Measurements from ENCODE around the gene RABEPK. TPM values are rescaled to one million over a fixed set of nuclear protein-coding genes. Genes with fewer than 3 reads are reported as not detected.

Gene RABEPK
- total and polyA plus RNA-seq, 2 of the 4 experiments (the other 2 are of a cell fraction), result 43.9 to 59.7 TPM

GRCh38 chr9:125255781-125256391 lies 55.5 kb downstream of the RABEPK start:
- Histone ChIP-seq H4K20me1 (ENCODE audit: insufficient read depth, low read length) (no peaks in the 10 kb centered on the region), H4K8ac (ENCODE audit: low read depth in 2 of 2, low read length in 2 of 2) (no peak overlapping the region), H3K4me1 (ENCODE audit: control insufficient read depth, insufficient read depth, low read length) (no peaks in the 10 kb centered on the region), H3K27ac (ENCODE audit: insufficient read depth, low read length) (no peak overlapping the region), H3K18ac (ENCODE audit: low read depth, low read length) (no peak overlapping the region), H3K9ac (ENCODE audit: low read depth, low read length) (no peak overlapping the region), H2BK120ac (ENCODE audit: low read depth, low read length) (no peak overlapping the region), H3K23ac (ENCODE audit: low read depth, low read length) (no peak overlapping the region), H2BK15ac (ENCODE audit: low read depth, low read length) (no peak overlapping the region), H4K91ac (ENCODE audit: insufficient read depth, low read depth, low read length) (no peak overlapping the region), H3K4me2 (ENCODE audit: low read depth, low read length) (no peak overlapping the region), H4K5ac (ENCODE audit: low read depth, low read length) (no peak overlapping the region), H2AFZ (replicated peaks; ENCODE audit: low read length, poor library complexity) (no peak overlapping the region), H2AK9ac (replicated peaks; ENCODE audit: low read depth, low read length, poor library complexity) (no peak overlapping the region), H3K79me1 (ENCODE audit: low read depth in 1 of 2, low read length in 2 of 2) (no peaks in the 10 kb centered on the region), H2AK5ac (ENCODE audit: low read depth, low read length) (no peak overlapping the region), H3K36me3 (ENCODE audit: control insufficient read depth, insufficient read depth, low read length) (no peaks in the 10 kb centered on the region), H3K4me3 (ENCODE audit: insufficient read depth, low read depth, low read length) (no peak overlapping the region), H3K14ac (replicated peaks; ENCODE audit: low read depth, low read length) (no peak overlapping the region), H3K9me1 (ENCODE audit: insufficient read depth, low read length) (no peaks in the 10 kb centered on the region), H2BK5ac (ENCODE audit: low read depth, low read length, poor library complexity, severe bottlenecking) (no peak overlapping the region), H3K27me3 (ENCODE audit: control insufficient read depth, insufficient read depth, low read length) (no peaks in the 10 kb centered on the region), H3K9me3 (ENCODE audit: control insufficient read depth, insufficient read depth, low read length) (no peaks in the 10 kb centered on the region), H3K56ac (ENCODE audit: extremely low read depth, insufficient read depth, low read length) (no peak overlapping the region), H2BK20ac (ENCODE audit: low read depth, low read length) (no peak overlapping the region), H3K4ac (ENCODE audit: low read depth, low read length) (no peak overlapping the region)
- intact Hi-C loops (cut with micrococcal nuclease) (loop anchor here (2.0 kb wide), 1 partner anchor 119 kb away; no protein-coding TSS in a partner anchor), dilution Hi-C loops (cut with HindIII; ENCODE audit: low sequenced_read_pairs, unreplicated experiment) (no loop called here), in situ Hi-C loops (cut with MboI; ENCODE audit: low sequenced_read_pairs) (no loop called here)
- ATAC-seq (ENCODE audit: low read depth) (peak; percentile 59; the same call in 1 of the 2 replicates), DNase-seq (no peak)
- POLR2A ChIA-PET (ENCODE audit: unreplicated experiment), result interaction anchor here (0.8 kb wide), 1 partner anchor 15 kb away, joined by 4 read pairs; the partner anchor contains the start of gene HSPA5
- TF ChIP-seq RAD21 (IDR thresholded peaks at IDR 0.05; ENCODE audit: low read length), result peak; percentile 60
- peak; percentile 48 for TF ChIP-seq CTCF (conservative IDR thresholded peaks at IDR 0.05; ENCODE audit: low read depth, low read length)
- no peak for TF ChIP-seq POLR2A (IDR thresholded peaks at IDR 0.05; ENCODE audit: low read depth, low read length)
- no peak for TF ChIP-seq CHD1 (IDR thresholded peaks at IDR 0.05; ENCODE audit: low read depth, low read length)
- no peak for TF ChIP-seq RCOR1 (IDR thresholded peaks at IDR 0.05; ENCODE audit: insufficient replicate concordance, low read length)
- peak; percentile 90 for TF ChIP-seq MAFK (IDR thresholded peaks at IDR 0.05; ENCODE audit: low read depth, low read length)
- peak; percentile 20; the same call in 1 of the 2 replicates for TF ChIP-seq SMC3 (IDR thresholded peaks at IDR 0.05; ENCODE audit: low read depth, low read length)
- no peak for TF ChIP-seq RFX5 (IDR thresholded peaks at IDR 0.05; ENCODE audit: low read depth, low read length)
- no CpG with 5 or more reads among the region's 2 CpGs for WGBS, 2 experiments (ENCODE audit: extremely low coverage in 2 of 2, insufficient read length in 1 of 2)
- CTCF ChIA-PET, result interaction anchor here (0.7 to 1.2 kb wide), 2 partner anchors 111 to 404 kb away, joined by 3 read pairs; no protein-coding TSS in a partner anchor
- BruUV-seq (replicated peaks), result no TSS peak
